ENCODE results near the gene NECAB2. TPM values are rescaled to one million over a fixed set of nuclear protein-coding genes. Genes with fewer than 3 reads are reported as not detected.

Gene NECAB2
- total RNA-seq, 1 donor from 2014 or later = not detected

GRCh38 chr16:84033251-84034195 lies 65.5 kb downstream of the NECAB2 start:
- no peaks in the 10 kb centered on the region for H3K27me3 ChIP-seq
- H3K9me3 ChIP-seq = no peaks in the 10 kb centered on the region
- DNase-seq (ENCODE audit: extremely low spot score in 2 of 2) = no peak
- intact Hi-C loops (cut with DNase I) = no loop called here
- H3K4me1 ChIP-seq = no peaks in the 10 kb centered on the region
- H3K27ac ChIP-seq = no peak overlapping the region
- H3K36me3 ChIP-seq = no peaks in the 10 kb centered on the region
- H3K4me3 ChIP-seq = no peak overlapping the region
- no peak for TF ChIP-seq POLR2AphosphoS5 (IDR thresholded peaks at IDR 0.05; ENCODE audit: insufficient read depth in 1 of 2, low read depth in 1 of 2)

GRCh38 chr16:84034516-84034915 lies 66.5 kb downstream of the NECAB2 start:
- H3K4me3 ChIP-seq = no peak overlapping the region
- H3K36me3 ChIP-seq = no peaks in the 10 kb centered on the region
- H3K9me3 ChIP-seq = no peaks in the 10 kb centered on the region
- intact Hi-C loops (cut with DNase I) = no loop called here
- no peak for DNase-seq (ENCODE audit: extremely low spot score in 2 of 2)
- H3K27me3 ChIP-seq = no peaks in the 10 kb centered on the region
- TF ChIP-seq CTCF (IDR thresholded peaks at IDR 0.05) (no peak), POLR2A (IDR thresholded peaks at IDR 0.05) (no peak), POLR2AphosphoS5 (IDR thresholded peaks at IDR 0.05; ENCODE audit: insufficient read depth in 1 of 2, low read depth in 1 of 2) (no peak)
- no peak overlapping the region for H3K27ac ChIP-seq
- H3K4me1 ChIP-seq = no peaks in the 10 kb centered on the region

- H3K27me3 ChIP-seq = no peaks in the 10 kb centered on the region
- no peak overlapping the region for H3K27ac ChIP-seq
- no peak for DNase-seq (ENCODE audit: extremely low spot score in 2 of 2)
- no peak for TF ChIP-seq CTCF (IDR thresholded peaks at IDR 0.05)
- TF ChIP-seq POLR2A (IDR thresholded peaks at IDR 0.05) = no peak
- TF ChIP-seq POLR2AphosphoS5 (IDR thresholded peaks at IDR 0.05; ENCODE audit: insufficient read depth in 1 of 2, low read depth in 1 of 2) = no peak
- H3K4me1 ChIP-seq = no peaks in the 10 kb centered on the region
- no peak overlapping the region for H3K4me3 ChIP-seq
- no peaks in the 10 kb centered on the region for H3K9me3 ChIP-seq
- no peaks in the 10 kb centered on the region for H3K36me3 ChIP-seq
- intact Hi-C loops (cut with DNase I) = no loop called here
Measured at GRCh38 chr16:84036131-84036530, 68.1 kb downstream of the NECAB2 start.

- no peak overlapping the region for H3K4me3 ChIP-seq
- H3K36me3 ChIP-seq = no peaks in the 10 kb centered on the region
- no peaks in the 10 kb centered on the region for H3K9me3 ChIP-seq
- no peak for DNase-seq (ENCODE audit: extremely low spot score in 2 of 2)
- TF ChIP-seq POLR2AphosphoS5 (IDR thresholded peaks at IDR 0.05; ENCODE audit: insufficient read depth in 1 of 2, low read depth in 1 of 2) (no peak), CTCF (IDR thresholded peaks at IDR 0.05) (no peak), POLR2A (IDR thresholded peaks at IDR 0.05) (no peak)
- intact Hi-C loops (cut with DNase I) = no loop called here
- no peaks in the 10 kb centered on the region for H3K4me1 ChIP-seq
- no peaks in the 10 kb centered on the region for H3K27me3 ChIP-seq
- no peak overlapping the region for H3K27ac ChIP-seq
Measured at GRCh38 chr16:84036982-84037425, 69.0 kb downstream of the NECAB2 start.

- no peak for DNase-seq (ENCODE audit: extremely low spot score in 2 of 2)
- TF ChIP-seq POLR2A (IDR thresholded peaks at IDR 0.05) = no peak
- Histone ChIP-seq H3K27ac (no peak overlapping the region), H3K36me3 (no peaks in the 10 kb centered on the region), H3K4me3 (no peak overlapping the region), H3K9me3 (no peaks in the 10 kb centered on the region), H3K4me1 (no peaks in the 10 kb centered on the region), H3K27me3 (no peaks in the 10 kb centered on the region)
- intact Hi-C loops (cut with DNase I) = no loop called here
Measured at GRCh38 chr16:84038469-84038868, 70.4 kb downstream of the NECAB2 start.

- no peak for TF ChIP-seq POLR2A (IDR thresholded peaks at IDR 0.05)
- no peak for TF ChIP-seq CTCF (IDR thresholded peaks at IDR 0.05)
- TF ChIP-seq POLR2AphosphoS5 (IDR thresholded peaks at IDR 0.05; ENCODE audit: insufficient read depth in 1 of 2, low read depth in 1 of 2) = no peak
- Histone ChIP-seq H3K36me3 (no peaks in the 10 kb centered on the region), H3K4me3 (no peak overlapping the region), H3K27me3 (no peaks in the 10 kb centered on the region), H3K4me1 (no peaks in the 10 kb centered on the region), H3K9me3 (no peaks in the 10 kb centered on the region), H3K27ac (no peak overlapping the region)
- intact Hi-C loops (cut with DNase I) = no loop called here
- no peak for DNase-seq (ENCODE audit: extremely low spot score in 2 of 2)
Measured at GRCh38 chr16:84039696-84040095, 71.7 kb downstream of the NECAB2 start.

Measured in vagina (tissue), 2 donors.